Measurements from ENCODE around the gene PDZRN3.

- TF ChIP-seq CTCF (IDR thresholded peaks at IDR 0.05; ENCODE audit: poor library complexity) (no peak), EZH2phosphoT487 (IDR thresholded peaks at IDR 0.05; ENCODE audit: low read depth, severe bottlenecking, unreplicated experiment) (no peak)
Observed at GRCh38 chr3:73413619-73414018, 211.1 kb downstream of the PDZRN3 start.
